ENCODE data around the gene NPAS2. TPM values are rescaled to one million over a fixed set of nuclear protein-coding genes. Genes with fewer than 3 reads are reported as not detected.

The NPAS2 gene
- total RNA-seq, 1 donor from 2014 or later, result 38.0 TPM

- ATAC-seq (ENCODE audit: poor library complexity) (no peak), DNase-seq (no peak)
- intact Hi-C loops (cut with DNase I), result no loop called here
These were observed 121.1 kb downstream of the NPAS2 start for GRCh38 chr2:100940766-100941645.

- ATAC-seq (ENCODE audit: poor library complexity) (no peak), DNase-seq (no peak)
- intact Hi-C loops (cut with DNase I), result no loop called here
These were observed 121.8 kb downstream of the NPAS2 start for GRCh38 chr2:100941646-100942240.

GRCh38 chr2:100944617-100945432 lies 124.9 kb downstream of the NPAS2 start:
- DNase-seq, result no peak
- no peak for ATAC-seq (ENCODE audit: poor library complexity)
- intact Hi-C loops (cut with DNase I), result no loop called here

- ATAC-seq (ENCODE audit: poor library complexity) (no peak), DNase-seq (no peak)
- intact Hi-C loops (cut with DNase I), result no loop called here
These were observed 125.4 kb downstream of the NPAS2 start for GRCh38 chr2:100945433-100945740.

GRCh38 chr2:100945930-100946607 lies 126.1 kb downstream of the NPAS2 start:
- intact Hi-C loops (cut with DNase I), result no loop called here
- no peak for DNase-seq
- no peak for ATAC-seq (ENCODE audit: poor library complexity)

GRCh38 chr2:100948942-100949811 lies 129.2 kb downstream of the NPAS2 start:
- intact Hi-C loops (cut with DNase I), result no loop called here
- DNase-seq (no peak), ATAC-seq (ENCODE audit: poor library complexity) (no peak)

GRCh38 chr2:100952512-100952911 lies 132.6 kb downstream of the NPAS2 start:
- intact Hi-C loops (cut with DNase I), result no loop called here
- ATAC-seq (ENCODE audit: poor library complexity) (no peak), DNase-seq (no peak)

- intact Hi-C loops (cut with DNase I), result no loop called here
- DNase-seq (no peak), ATAC-seq (ENCODE audit: poor library complexity) (no peak)
These were observed 133.6 kb downstream of the NPAS2 start for GRCh38 chr2:100953406-100954043.

GRCh38 chr2:100954044-100954420 lies 134.1 kb downstream of the NPAS2 start:
- no peak for ATAC-seq (ENCODE audit: poor library complexity)
- intact Hi-C loops (cut with DNase I), result no loop called here
- DNase-seq, result no peak

- ATAC-seq (ENCODE audit: poor library complexity) (peak; percentile 52), DNase-seq (no peak)
- intact Hi-C loops (cut with DNase I), result no loop called here
These were observed 135.3 kb downstream of the NPAS2 start for GRCh38 chr2:100955226-100955625.

- intact Hi-C loops (cut with DNase I), result no loop called here
- ATAC-seq (ENCODE audit: poor library complexity), result no peak
These were observed 136.1 kb downstream of the NPAS2 start for GRCh38 chr2:100956081-100956480.

GRCh38 chr2:100957996-100958653 lies 138.2 kb downstream of the NPAS2 start:
- DNase-seq (peak; percentile 30), ATAC-seq (ENCODE audit: poor library complexity) (peak; percentile 82)
- intact Hi-C loops (cut with DNase I), result no loop called here

More at GRCh38 chr2:100956081-100956480, 136.1 kb downstream of the NPAS2 start:
- DNase-seq, result no peak

- DNase-seq (peak; percentile 6), ATAC-seq (ENCODE audit: poor library complexity) (no peak)
- intact Hi-C loops (cut with DNase I), result no loop called here
These were observed 139.4 kb downstream of the NPAS2 start for GRCh38 chr2:100959225-100959880.

GRCh38 chr2:100960688-100961087 lies 140.7 kb downstream of the NPAS2 start:
- intact Hi-C loops (cut with DNase I), result no loop called here
- DNase-seq (no peak), ATAC-seq (ENCODE audit: poor library complexity) (no peak)

- DNase-seq (peak; percentile 24), ATAC-seq (ENCODE audit: poor library complexity) (no peak)
- intact Hi-C loops (cut with DNase I), result no loop called here
These were observed 142.6 kb downstream of the NPAS2 start for GRCh38 chr2:100962366-100963025.

GRCh38 chr2:100963026-100963375 lies 143.1 kb downstream of the NPAS2 start:
- no peak for DNase-seq
- intact Hi-C loops (cut with DNase I), result no loop called here
- ATAC-seq (ENCODE audit: poor library complexity), result no peak

Measured in Right ventricle myocardium superior (tissue), 1 donor.